HepG2 (cell line): Measurements from ENCODE around the gene SNX22.

Source experiments
- CBX5 ChIP-seq: sonication (generic); formaldehyde crosslinking; IDR thresholded peaks from 2 replicates; pipeline ENCODE4 v1.4.0; 2020; ENCODE audit warnings: missing genetic modification reagents, borderline replicate concordance
- CTCF ChIP-seq: sonication (generic); formaldehyde crosslinking; IDR thresholded peaks from 2 replicates; pipeline ENCODE4 v1.5.0; 2020; ENCODE audit warnings: mild to moderate bottlenecking, missing genetic modification reagents, moderate library complexity
- FOXA1 ChIP-seq, 2 experiments: fragments of 450-650 bp in 1 of 2; sonication (generic) in 1 of 2; formaldehyde crosslinking in 1 of 2; IDR thresholded peaks; 2 replicates each; pipeline versions ENCODE4 v1.4.0 to v1.6.1; 2016 to 2020; ENCODE audit warnings: missing genetic modification reagents in 1 of 2
- MAX ChIP-seq: IDR thresholded peaks from 2 replicates; pipeline ENCODE4 v1.6.1; 2012; ENCODE audit warnings: inconsistent platforms
- MIER3 ChIP-seq: IDR thresholded peaks from 2 replicates; pipeline ENCODE4 v1.6.1; 2016; ENCODE audit warnings: missing compliant biosample characterization, borderline replicate concordance
- ZNF292 ChIP-seq: sonication (generic); formaldehyde crosslinking; IDR thresholded peaks from 2 replicates; pipeline ENCODE4 v1.8.1; 2022; ENCODE audit warnings: mild to moderate bottlenecking, low read depth, missing genetic modification reagents, borderline replicate concordance
- ZNF331 ChIP-seq: sonication (generic); formaldehyde crosslinking; IDR thresholded peaks from 2 replicates; pipeline ENCODE4 v1.4.0; 2020; ENCODE audit warnings: missing genetic modification reagents

- TF ChIP-seq MAX (no peak), ZNF331 (CRISPR knock-in tag) (no peak), FOXA1 (IDR thresholded peaks at IDR 0.05) (no peak), FOXA1 (CRISPR knock-in tag; IDR thresholded peaks at IDR 0.05) (no peak), MIER3 (no peak), ZNF292 (CRISPR knock-in tag) (no peak), CBX5 (no peak), CTCF (CRISPR knock-in tag) (no peak)
These were observed 40.7 kb downstream of the SNX22 start for GRCh38 chr15:64191971-64192830.
